ENCODE measurements around the gene MCC.
A peak's percentile ranks its signal among the peaks of the same experiment; 100 is the strongest.

The MCC gene

GRCh38 chr5:113202746-113203716 lies 285.2 kb downstream of the MCC start (continued):
- peak; percentile 29; the same call in 1 of the 2 replicates for TF ChIP-seq OVOL3 (tag by site-specific recombination; IDR thresholded peaks at IDR 0.05)
- TF ChIP-seq, protein P1, sequence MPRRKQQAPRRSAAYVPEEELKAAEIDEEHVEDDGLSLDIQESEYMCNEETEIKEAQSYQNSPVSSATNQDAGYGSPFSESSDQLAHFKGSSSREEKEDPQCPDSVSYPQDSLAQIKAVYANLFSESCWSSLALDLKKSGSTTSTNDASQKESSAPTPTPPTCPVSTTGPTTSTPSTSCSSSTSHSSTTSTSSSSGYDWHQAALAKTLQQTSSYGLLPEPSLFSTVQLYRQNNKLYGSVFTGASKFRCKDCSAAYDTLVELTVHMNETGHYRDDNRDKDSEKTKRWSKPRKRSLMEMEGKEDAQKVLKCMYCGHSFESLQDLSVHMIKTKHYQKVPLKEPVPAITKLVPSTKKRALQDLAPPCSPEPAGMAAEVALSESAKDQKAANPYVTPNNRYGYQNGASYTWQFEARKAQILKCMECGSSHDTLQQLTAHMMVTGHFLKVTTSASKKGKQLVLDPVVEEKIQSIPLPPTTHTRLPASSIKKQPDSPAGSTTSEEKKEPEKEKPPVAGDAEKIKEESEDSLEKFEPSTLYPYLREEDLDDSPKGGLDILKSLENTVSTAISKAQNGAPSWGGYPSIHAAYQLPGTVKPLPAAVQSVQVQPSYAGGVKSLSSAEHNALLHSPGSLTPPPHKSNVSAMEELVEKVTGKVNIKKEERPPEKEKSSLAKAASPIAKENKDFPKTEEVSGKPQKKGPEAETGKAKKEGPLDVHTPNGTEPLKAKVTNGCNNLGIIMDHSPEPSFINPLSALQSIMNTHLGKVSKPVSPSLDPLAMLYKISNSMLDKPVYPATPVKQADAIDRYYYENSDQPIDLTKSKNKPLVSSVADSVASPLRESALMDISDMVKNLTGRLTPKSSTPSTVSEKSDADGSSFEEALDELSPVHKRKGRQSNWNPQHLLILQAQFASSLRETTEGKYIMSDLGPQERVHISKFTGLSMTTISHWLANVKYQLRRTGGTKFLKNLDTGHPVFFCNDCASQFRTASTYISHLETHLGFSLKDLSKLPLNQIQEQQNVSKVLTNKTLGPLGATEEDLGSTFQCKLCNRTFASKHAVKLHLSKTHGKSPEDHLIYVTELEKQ (tag by site-specific recombination; IDR thresholded peaks at IDR 0.05; ENCODE audit: borderline replicate concordance), result peak; percentile 93
- no peak for TF ChIP-seq ZNF37A (tag by site-specific recombination; IDR thresholded peaks at IDR 0.05)
- no peak for TF ChIP-seq ZNF266 (tag by site-specific recombination; IDR thresholded peaks at IDR 0.05; ENCODE audit: low read depth)
- TF ChIP-seq ZNF549 (tag by site-specific recombination; IDR thresholded peaks at IDR 0.05), result no peak
- TF ChIP-seq, protein P2, sequence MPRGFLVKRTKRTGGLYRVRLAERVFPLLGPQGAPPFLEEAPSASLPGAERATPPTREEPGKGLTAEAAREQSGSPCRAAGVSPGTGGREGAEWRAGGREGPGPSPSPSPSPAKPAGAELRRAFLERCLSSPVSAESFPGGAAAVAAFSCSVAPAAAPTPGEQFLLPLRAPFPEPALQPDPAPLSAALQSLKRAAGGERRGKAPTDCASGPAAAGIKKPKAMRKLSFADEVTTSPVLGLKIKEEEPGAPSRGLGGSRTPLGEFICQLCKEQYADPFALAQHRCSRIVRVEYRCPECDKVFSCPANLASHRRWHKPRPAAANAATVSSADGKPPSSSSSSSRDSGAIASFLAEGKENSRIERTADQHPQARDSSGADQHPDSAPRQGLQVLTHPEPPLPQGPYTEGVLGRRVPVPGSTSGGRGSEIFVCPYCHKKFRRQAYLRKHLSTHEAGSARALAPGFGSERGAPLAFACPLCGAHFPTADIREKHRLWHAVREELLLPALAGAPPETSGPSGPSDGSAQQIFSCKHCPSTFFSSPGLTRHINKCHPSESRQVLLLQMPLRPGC (tag by site-specific recombination; IDR thresholded peaks at IDR 0.05), result peak; percentile 85
- TF ChIP-seq ZNF501 (tag by site-specific recombination; IDR thresholded peaks at IDR 0.05), result peak; percentile 76; the same call in 1 of the 2 replicates
- no peak for TF ChIP-seq RBAK (tag by site-specific recombination; IDR thresholded peaks at IDR 0.05)
- TF ChIP-seq ZBTB8A (tag by site-specific recombination; IDR thresholded peaks at IDR 0.05), result peak; percentile 91
- TF ChIP-seq, protein P3, sequence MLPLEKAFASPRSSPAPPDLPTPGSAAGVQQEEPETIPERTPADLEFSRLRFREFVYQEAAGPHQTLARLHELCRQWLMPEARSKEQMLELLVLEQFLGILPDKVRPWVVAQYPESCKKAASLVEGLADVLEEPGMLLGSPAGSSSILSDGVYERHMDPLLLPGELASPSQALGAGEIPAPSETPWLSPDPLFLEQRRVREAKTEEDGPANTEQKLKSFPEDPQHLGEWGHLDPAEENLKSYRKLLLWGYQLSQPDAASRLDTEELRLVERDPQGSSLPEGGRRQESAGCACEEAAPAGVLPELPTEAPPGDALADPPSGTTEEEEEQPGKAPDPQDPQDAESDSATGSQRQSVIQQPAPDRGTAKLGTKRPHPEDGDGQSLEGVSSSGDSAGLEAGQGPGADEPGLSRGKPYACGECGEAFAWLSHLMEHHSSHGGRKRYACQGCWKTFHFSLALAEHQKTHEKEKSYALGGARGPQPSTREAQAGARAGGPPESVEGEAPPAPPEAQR (tag by site-specific recombination; IDR thresholded peaks at IDR 0.05), result no peak
- no peak for TF ChIP-seq HOXC10 (CRISPR knock-in tag; IDR thresholded peaks at IDR 0.05)
- peak; percentile 33; the same call in 1 of the 2 replicates for TF ChIP-seq ZNF76 (tag by site-specific recombination; IDR thresholded peaks at IDR 0.05; ENCODE audit: borderline replicate concordance, low read depth)
- TF ChIP-seq ZFHX2 (tag by site-specific recombination; conservative IDR thresholded peaks at IDR 0.05), result no peak
- peak; percentile 19 for TF ChIP-seq ZNF510 (tag by site-specific recombination; IDR thresholded peaks at IDR 0.05; ENCODE audit: insufficient replicate concordance)
- TF ChIP-seq ZNF529 (tag by site-specific recombination; IDR thresholded peaks at IDR 0.05; ENCODE audit: insufficient replicate concordance), result no peak
- no peak for TF ChIP-seq ZNF248 (tag by site-specific recombination; IDR thresholded peaks at IDR 0.05)
- TF ChIP-seq ZNF292 (tag by site-specific recombination; IDR thresholded peaks at IDR 0.05; ENCODE audit: borderline replicate concordance, low read depth), result no peak
- no peak for TF ChIP-seq ZNF837 (tag by site-specific recombination; IDR thresholded peaks at IDR 0.05)
- TF ChIP-seq, protein P4, sequence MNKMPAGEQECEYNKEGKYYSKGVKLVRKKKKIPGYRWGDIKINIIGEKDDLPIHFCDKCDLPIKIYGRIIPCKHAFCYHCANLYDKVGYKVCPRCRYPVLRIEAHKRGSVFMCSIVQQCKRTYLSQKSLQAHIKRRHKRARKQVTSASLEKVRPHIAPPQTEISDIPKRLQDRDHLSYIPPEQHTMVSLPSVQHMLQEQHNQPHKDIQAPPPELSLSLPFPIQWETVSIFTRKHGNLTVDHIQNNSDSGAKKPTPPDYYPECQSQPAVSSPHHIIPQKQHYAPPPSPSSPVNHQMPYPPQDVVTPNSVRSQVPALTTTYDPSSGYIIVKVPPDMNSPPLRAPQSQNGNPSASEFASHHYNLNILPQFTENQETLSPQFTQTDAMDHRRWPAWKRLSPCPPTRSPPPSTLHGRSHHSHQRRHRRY (tag by site-specific recombination; IDR thresholded peaks at IDR 0.05), result no peak
- peak; percentile 98 for TF ChIP-seq ZEB2 (tag by site-specific recombination; IDR thresholded peaks at IDR 0.05)
- peak; percentile 61 for TF ChIP-seq ZNF10 (tag by site-specific recombination; IDR thresholded peaks at IDR 0.05)
- TF ChIP-seq, protein P5, sequence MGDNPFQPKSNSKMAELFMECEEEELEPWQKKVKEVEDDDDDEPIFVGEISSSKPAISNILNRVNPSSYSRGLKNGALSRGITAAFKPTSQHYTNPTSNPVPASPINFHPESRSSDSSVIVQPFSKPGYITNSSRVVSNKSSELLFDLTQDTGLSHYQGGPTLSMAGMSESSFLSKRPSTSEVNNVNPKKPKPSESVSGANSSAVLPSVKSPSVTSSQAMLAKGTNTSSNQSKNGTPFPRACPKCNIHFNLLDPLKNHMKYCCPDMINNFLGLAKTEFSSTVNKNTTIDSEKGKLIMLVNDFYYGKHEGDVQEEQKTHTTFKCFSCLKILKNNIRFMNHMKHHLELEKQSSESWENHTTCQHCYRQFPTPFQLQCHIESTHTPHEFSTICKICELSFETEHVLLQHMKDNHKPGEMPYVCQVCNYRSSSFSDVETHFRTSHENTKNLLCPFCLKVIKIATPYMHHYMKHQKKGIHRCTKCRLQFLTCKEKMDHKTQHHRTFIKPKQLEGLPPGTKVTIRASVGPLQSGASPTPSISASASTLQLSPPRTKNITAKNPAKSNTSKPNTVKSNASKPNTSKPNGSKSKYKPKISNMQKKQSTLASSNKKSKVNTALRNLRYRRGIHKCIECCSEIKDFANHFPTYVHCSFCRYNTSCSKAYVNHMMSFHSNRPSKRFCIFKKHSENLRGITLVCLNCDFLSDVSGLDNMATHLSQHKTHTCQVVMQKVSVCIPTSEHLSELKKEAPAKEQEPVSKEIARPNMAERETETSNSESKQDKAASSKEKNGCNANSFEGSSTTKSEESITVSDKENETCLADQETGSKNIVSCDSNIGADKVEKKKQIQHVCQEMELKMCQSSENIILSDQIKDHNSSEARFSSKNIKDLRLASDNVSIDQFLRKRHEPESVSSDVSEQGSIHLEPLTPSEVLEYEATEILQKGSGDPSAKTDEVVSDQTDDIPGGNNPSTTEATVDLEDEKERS (tag by site-specific recombination; IDR thresholded peaks at IDR 0.05), result no peak
- TF ChIP-seq ZNF211 (tag by site-specific recombination; IDR thresholded peaks at IDR 0.05; ENCODE audit: low read depth), result no peak
- peak; percentile 83; the same call in 1 of the 2 replicates for TF ChIP-seq IKZF3 (tag by site-specific recombination; IDR thresholded peaks at IDR 0.05)
- peak; percentile 42 for TF ChIP-seq ZIC2 (tag by site-specific recombination; IDR thresholded peaks at IDR 0.05)
- no peak for TF ChIP-seq ZNF701 (tag by site-specific recombination; IDR thresholded peaks at IDR 0.05)
- no peak for TF ChIP-seq ZNF214 (tag by site-specific recombination; IDR thresholded peaks at IDR 0.05; ENCODE audit: borderline replicate concordance)
- no peak for TF ChIP-seq ZNF624 (tag by site-specific recombination; IDR thresholded peaks at IDR 0.05)
- no peak for TF ChIP-seq ZNF792 (tag by site-specific recombination; IDR thresholded peaks at IDR 0.05)
